Measurements from ENCODE around the gene ERC1. TPM values are rescaled to one million over a fixed set of nuclear protein-coding genes. Genes with fewer than 3 reads are reported as not detected.
"Not testable (repeated sequence)": the region's sequence is repeated elsewhere in the genome, so short reads cannot be mapped to it uniquely, and the experiment has no call there.

ERC1 gene
- total and polyA plus RNA-seq, 2 experiments from 2014 or later = 18.4 to 29.7 TPM

- Histone ChIP-seq H3K4me3 (no peak overlapping the region), H3K27me3 (no peaks in the 10 kb centered on the region), H3K4me2 (no peak overlapping the region), H3K79me2 (no peaks in the 10 kb centered on the region), H4K20me1 (ENCODE audit: insufficient read depth, poor library complexity, severe bottlenecking) (no peaks in the 10 kb centered on the region), H3K9me2 (replicated peaks; ENCODE audit: insufficient read depth) (no peaks in the 10 kb centered on the region), H3K4me1 (ENCODE audit: insufficient read depth) (peaks cover 5% of the 10 kb centered on the region), H3K36me3 (replicated peaks; ENCODE audit: insufficient read depth, low read depth) (no peaks in the 10 kb centered on the region), H2AFZ (no peak overlapping the region), H3K27ac (no peak overlapping the region), H3K9me3 (ENCODE audit: low read depth) (no peaks in the 10 kb centered on the region)
- WGBS (ENCODE audit: low lambda C conversion rate, missing lambda C conversion rate) = 73% methylated on average over 2 of the region's 2 CpGs
- DNase-seq (ENCODE audit: low spot score) = no peak
- no peak for TF ChIP-seq EZH2 (IDR thresholded peaks at IDR 0.05; ENCODE audit: borderline replicate concordance)
Measured at GRCh38 chr12:1131811-1132224, 140.8 kb downstream of the ERC1 start.

- Histone ChIP-seq H3K9me2 (replicated peaks; ENCODE audit: insufficient read depth) (no peaks in the 10 kb centered on the region), H3K27me3 (no peaks in the 10 kb centered on the region)
- no peak for TF ChIP-seq EZH2phosphoT487 (IDR thresholded peaks at IDR 0.05; ENCODE audit: low read depth, severe bottlenecking, unreplicated experiment)
- TF ChIP-seq EZH2 (IDR thresholded peaks at IDR 0.05; ENCODE audit: borderline replicate concordance) = no peak
- TF ChIP-seq CTCF (IDR thresholded peaks at IDR 0.05; ENCODE audit: poor library complexity) = no peak
Measured at GRCh38 chr12:1132311-1132710, 141.3 kb downstream of the ERC1 start.

GRCh38 chr12:1138691-1139090 is 147.7 kb downstream of the ERC1 start:
- Histone ChIP-seq H3K4me1 (ENCODE audit: insufficient read depth) (no peaks in the 10 kb centered on the region), H3K9me2 (replicated peaks; ENCODE audit: insufficient read depth) (no peaks in the 10 kb centered on the region), H4K20me1 (ENCODE audit: insufficient read depth, poor library complexity, severe bottlenecking) (no peaks in the 10 kb centered on the region), H2AFZ (no peak overlapping the region), H3K4me3 (no peak overlapping the region), H3K9me3 (ENCODE audit: low read depth) (no peaks in the 10 kb centered on the region), H3K27me3 (no peaks in the 10 kb centered on the region), H3K27ac (no peak overlapping the region), H3K36me3 (replicated peaks; ENCODE audit: insufficient read depth, low read depth) (no peaks in the 10 kb centered on the region), H3K4me2 (no peak overlapping the region), H3K79me2 (no peaks in the 10 kb centered on the region)
- WGBS (ENCODE audit: low lambda C conversion rate, missing lambda C conversion rate) = 90% methylated on average over 4 of the region's 4 CpGs
- TF ChIP-seq EZH2phosphoT487 (IDR thresholded peaks at IDR 0.05; ENCODE audit: low read depth, severe bottlenecking, unreplicated experiment) (no peak), CTCF (IDR thresholded peaks at IDR 0.05; ENCODE audit: poor library complexity) (no peak), EZH2 (IDR thresholded peaks at IDR 0.05; ENCODE audit: borderline replicate concordance) (no peak)
- DNase-seq (ENCODE audit: low spot score) = no peak

More at GRCh38 chr12:1132311-1132710, 141.3 kb downstream of the ERC1 start:
- Histone ChIP-seq H2AFZ (no peak overlapping the region), H3K9me3 (ENCODE audit: low read depth) (no peaks in the 10 kb centered on the region), H4K20me1 (ENCODE audit: insufficient read depth, poor library complexity, severe bottlenecking) (no peaks in the 10 kb centered on the region), H3K4me2 (no peak overlapping the region), H3K4me3 (no peak overlapping the region), H3K36me3 (replicated peaks; ENCODE audit: insufficient read depth, low read depth) (no peaks in the 10 kb centered on the region), H3K79me2 (no peaks in the 10 kb centered on the region), H3K4me1 (ENCODE audit: insufficient read depth) (peaks cover 5% of the 10 kb centered on the region), H3K27ac (no peak overlapping the region)
- 78% methylated on average over 6 of the region's 6 CpGs for WGBS (ENCODE audit: low lambda C conversion rate, missing lambda C conversion rate)
- no peak for DNase-seq (ENCODE audit: low spot score)

- WGBS (ENCODE audit: low lambda C conversion rate, missing lambda C conversion rate) = 95% methylated on average over 4 of the region's 4 CpGs
- H3K27me3 ChIP-seq; H4K20me1 ChIP-seq (ENCODE audit: insufficient read depth, poor library complexity, severe bottlenecking); DNase-seq (ENCODE audit: low spot score); H2AFZ ChIP-seq; H3K27ac ChIP-seq; H3K79me2 ChIP-seq; H3K36me3 ChIP-seq (replicated peaks; ENCODE audit: insufficient read depth, low read depth); H3K4me1 ChIP-seq (ENCODE audit: insufficient read depth); H3K4me2 ChIP-seq; H3K4me3 ChIP-seq; H3K9me3 ChIP-seq (ENCODE audit: low read depth); H3K9me2 ChIP-seq (replicated peaks; ENCODE audit: insufficient read depth): not testable (repeated sequence)
Measured at GRCh38 chr12:1146758-1147157, 155.7 kb downstream of the ERC1 start.

Measured in hepatocyte (in vitro differentiated cells).